ENCODE measurements around the gene RAD51B. TPM values are rescaled to one million over a fixed set of nuclear protein-coding genes. Genes with fewer than 3 reads are reported as not detected.

Gene RAD51B
- total and polyA plus RNA-seq, 9 of the 15 experiments (the other 6 are each of a cell fraction or from before 2014, with no cell fraction given), result 8.5 to 17.3 (median 11.3) TPM

GRCh38 chr14:68374682-68375081 is 555.1 kb downstream of the RAD51B start (continued):
- TF ChIP-seq ARID4B (CRISPR knock-in tag; IDR thresholded peaks at IDR 0.05) (no peak), MIER1 (IDR thresholded peaks at IDR 0.05; ENCODE audit: low read depth) (no peak), TARDBP (IDR thresholded peaks at IDR 0.05) (no peak), ZNF766 (CRISPR knock-in tag; conservative IDR thresholded peaks at IDR 0.05) (no peak), PTTG1 (tag; IDR thresholded peaks at IDR 0.05; ENCODE audit: low read depth) (no peak), ZNF778 (CRISPR knock-in tag; IDR thresholded peaks at IDR 0.05) (no peak)

- DNase-seq (ENCODE audit: extremely low read depth in 1 of 4, low spot score in 3 of 4), result no peak
- no peak for TF ChIP-seq MTA1 (IDR thresholded peaks at IDR 0.05; ENCODE audit: borderline replicate concordance)
- 19% methylated on average over 4 of the region's 4 CpGs for WGBS (ENCODE audit: insufficient coverage, low coverage, missing lambda C conversion rate)
These were observed 555.8 kb downstream of the RAD51B start for GRCh38 chr14:68375376-68375775.

More at GRCh38 chr14:68375376-68375775, 555.8 kb downstream of the RAD51B start:
- H3K9ac ChIP-seq (ENCODE audit: insufficient read depth in 1 of 2, low read depth in 2 of 2, low read length in 2 of 2), result no peak overlapping the region
- H3K36me3 ChIP-seq (ENCODE audit: control insufficient read depth, insufficient read depth, low read length), result no peaks in the 10 kb centered on the region
- H3K4me1 ChIP-seq (replicated peaks in 1 of 2; ENCODE audit: control insufficient read depth in 2 of 2, insufficient read depth in 2 of 2, low read length in 2 of 2), result peaks cover 0 to 7% of the 10 kb centered on the region in 2 experiments; a peak in 2 of 5 replicates
- no peaks in the 10 kb centered on the region for H3K9me3 ChIP-seq (replicated peaks; ENCODE audit: control insufficient read depth, insufficient read depth, low read depth, low read length)
- H2AFZ ChIP-seq (ENCODE audit: low read depth, low read length), result no peak overlapping the region
- H4K20me1 ChIP-seq (replicated peaks; ENCODE audit: control insufficient read depth, insufficient read depth, low read length), result no peaks in the 10 kb centered on the region
- H3K27ac ChIP-seq (ENCODE audit: extremely low read depth, low read depth, low read length), result no peak overlapping the region
- BruUV-seq (replicated peaks), result no TSS peak
- no peaks in the 10 kb centered on the region for H3K9me1 ChIP-seq (ENCODE audit: control insufficient read depth, insufficient read depth, low read length)
- intact Hi-C loops (cut with micrococcal nuclease) (no loop called here), in situ Hi-C loops (cut with MboI) (no loop called here)
- FAIRE-seq (no peak), ATAC-seq (no peak)
- no peaks in the 10 kb centered on the region for H3K79me2 ChIP-seq (ENCODE audit: control insufficient read depth, insufficient read depth, low read length)
- H3K4me3 ChIP-seq, result no peak overlapping the region
- POLR2A ChIA-PET, result no interaction called here
- H3K27me3 ChIP-seq (ENCODE audit: control insufficient read depth in 2 of 2, insufficient read depth in 2 of 2, low read length in 2 of 2), result no peaks in the 10 kb centered on the region
- CTCF ChIA-PET (ENCODE audit: low intra/inter-chr PET ratio), result no interaction called here
- H3K4me2 ChIP-seq (ENCODE audit: insufficient read depth, low read length), result no peak overlapping the region

Data from K562 (cell line).